ENCODE measurements around the gene NEGR1. TPM values are rescaled to one million over a fixed set of nuclear protein-coding genes. Genes with fewer than 3 reads are reported as not detected.

Gene NEGR1
- total and polyA plus RNA-seq, 9 of the 15 experiments (the other 6 are each of a cell fraction or from before 2014, with no cell fraction given), result not detected

DNA sequence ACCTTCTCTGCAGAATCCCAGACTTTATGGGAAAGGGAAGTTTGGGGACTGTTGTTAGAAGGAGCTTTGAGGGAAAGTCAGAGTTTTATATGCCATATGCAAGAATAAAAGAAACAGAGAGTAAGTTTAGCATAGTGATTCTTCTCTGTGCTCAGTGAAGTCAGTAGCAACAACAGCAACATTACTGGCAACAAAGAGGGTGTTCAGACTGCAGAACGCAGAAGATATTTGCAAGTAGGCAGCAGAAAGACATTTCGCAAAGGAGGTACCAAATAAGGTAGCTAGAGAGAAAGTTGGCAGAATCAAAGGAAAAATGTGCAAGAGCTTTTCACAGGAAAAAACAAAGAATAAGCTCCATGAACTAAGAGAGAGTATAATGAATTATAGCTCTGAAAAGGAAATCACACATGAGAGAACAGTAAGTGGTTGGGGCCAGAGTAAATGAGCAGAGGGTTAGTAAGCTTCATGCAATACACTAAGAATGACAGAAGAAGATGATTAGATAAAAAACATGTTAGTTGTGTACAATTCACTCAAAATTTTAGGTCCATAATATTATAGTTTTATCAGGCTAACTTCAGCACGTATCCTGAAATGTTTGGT lies 98.1 kb downstream of the NEGR1 start:
- no peak for TF ChIP-seq ASH1L (IDR thresholded peaks at IDR 0.05; ENCODE audit: borderline replicate concordance, low read depth, partially characterized antibody)
- TF ChIP-seq, protein P1, sequence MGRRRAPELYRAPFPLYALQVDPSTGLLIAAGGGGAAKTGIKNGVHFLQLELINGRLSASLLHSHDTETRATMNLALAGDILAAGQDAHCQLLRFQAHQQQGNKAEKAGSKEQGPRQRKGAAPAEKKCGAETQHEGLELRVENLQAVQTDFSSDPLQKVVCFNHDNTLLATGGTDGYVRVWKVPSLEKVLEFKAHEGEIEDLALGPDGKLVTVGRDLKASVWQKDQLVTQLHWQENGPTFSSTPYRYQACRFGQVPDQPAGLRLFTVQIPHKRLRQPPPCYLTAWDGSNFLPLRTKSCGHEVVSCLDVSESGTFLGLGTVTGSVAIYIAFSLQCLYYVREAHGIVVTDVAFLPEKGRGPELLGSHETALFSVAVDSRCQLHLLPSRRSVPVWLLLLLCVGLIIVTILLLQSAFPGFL (CRISPR knock-in tag; IDR thresholded peaks at IDR 0.05), result no peak
- POLR2A ChIA-PET, result no interaction called here
- in situ Hi-C loops (cut with MboI), result no loop called here

DNA sequence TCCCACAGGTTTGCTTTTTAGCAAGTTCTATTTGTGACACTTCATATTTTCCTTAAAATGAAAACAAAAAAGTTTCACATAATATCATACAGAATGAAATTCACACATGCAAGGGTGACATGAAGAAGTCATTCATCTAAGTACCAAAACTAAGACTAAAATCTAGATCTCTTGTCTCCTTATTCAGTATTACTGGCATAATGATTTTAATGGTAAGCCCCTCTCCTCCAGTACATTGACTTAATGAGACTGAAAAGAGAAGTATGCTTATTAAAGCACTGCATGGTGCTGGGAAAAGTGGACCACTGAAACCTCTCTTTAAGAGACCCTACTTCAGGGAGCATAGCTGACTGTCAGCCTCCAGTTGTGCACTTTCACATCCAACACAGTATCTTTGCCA lies 99.5 kb downstream of the NEGR1 start:
- intact Hi-C loops (cut with micrococcal nuclease), result no loop called here
- no peak overlapping the region for H3K4me3 ChIP-seq
- H3K9ac ChIP-seq (ENCODE audit: insufficient read depth in 1 of 2, low read depth in 2 of 2, low read length in 2 of 2), result no peak overlapping the region
- no TSS peak for BruUV-seq (replicated peaks)
- ChIA-PET POLR2A (no interaction called here), CTCF (ENCODE audit: low intra/inter-chr PET ratio) (no interaction called here)
- no peaks in the 10 kb centered on the region; the same call in 1 of the 2 replicates for H3K9me3 ChIP-seq (replicated peaks; ENCODE audit: control insufficient read depth, insufficient read depth, low read depth, low read length)
- H2AFZ ChIP-seq (ENCODE audit: low read depth, low read length), result no peak overlapping the region
- no peak overlapping the region for H3K27ac ChIP-seq (ENCODE audit: extremely low read depth, low read depth, low read length)
- TF ChIP-seq ZNF3 (CRISPR knock-in tag; IDR thresholded peaks at IDR 0.05) (no peak), HNRNPL (IDR thresholded peaks at IDR 0.05; ENCODE audit: low read depth, low read length) (no peak), FOSL1 (tag; conservative IDR thresholded peaks at IDR 0.05) (no peak), FOXK2 (conservative IDR thresholded peaks at IDR 0.05 in 1 of 2, IDR thresholded peaks at IDR 0.05 in 1 of 2; ENCODE audit: low read depth in 2 of 2) (no peak), ZNF445 (CRISPR knock-in tag; IDR thresholded peaks at IDR 0.05; ENCODE audit: low read depth) (no peak)
- TF ChIP-seq, protein P2, sequence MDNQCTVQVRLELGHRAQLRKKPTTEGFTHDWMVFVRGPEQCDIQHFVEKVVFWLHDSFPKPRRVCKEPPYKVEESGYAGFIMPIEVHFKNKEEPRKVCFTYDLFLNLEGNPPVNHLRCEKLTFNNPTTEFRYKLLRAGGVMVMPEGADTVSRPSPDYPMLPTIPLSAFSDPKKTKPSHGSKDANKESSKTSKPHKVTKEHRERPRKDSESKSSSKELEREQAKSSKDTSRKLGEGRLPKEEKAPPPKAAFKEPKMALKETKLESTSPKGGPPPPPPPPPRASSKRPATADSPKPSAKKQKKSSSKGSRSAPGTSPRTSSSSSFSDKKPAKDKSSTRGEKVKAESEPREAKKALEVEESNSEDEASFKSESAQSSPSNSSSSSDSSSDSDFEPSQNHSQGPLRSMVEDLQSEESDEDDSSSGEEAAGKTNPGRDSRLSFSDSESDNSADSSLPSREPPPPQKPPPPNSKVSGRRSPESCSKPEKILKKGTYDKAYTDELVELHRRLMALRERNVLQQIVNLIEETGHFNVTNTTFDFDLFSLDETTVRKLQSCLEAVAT (IDR thresholded peaks at IDR 0.05), result no peak
- TF ChIP-seq, protein P3, sequence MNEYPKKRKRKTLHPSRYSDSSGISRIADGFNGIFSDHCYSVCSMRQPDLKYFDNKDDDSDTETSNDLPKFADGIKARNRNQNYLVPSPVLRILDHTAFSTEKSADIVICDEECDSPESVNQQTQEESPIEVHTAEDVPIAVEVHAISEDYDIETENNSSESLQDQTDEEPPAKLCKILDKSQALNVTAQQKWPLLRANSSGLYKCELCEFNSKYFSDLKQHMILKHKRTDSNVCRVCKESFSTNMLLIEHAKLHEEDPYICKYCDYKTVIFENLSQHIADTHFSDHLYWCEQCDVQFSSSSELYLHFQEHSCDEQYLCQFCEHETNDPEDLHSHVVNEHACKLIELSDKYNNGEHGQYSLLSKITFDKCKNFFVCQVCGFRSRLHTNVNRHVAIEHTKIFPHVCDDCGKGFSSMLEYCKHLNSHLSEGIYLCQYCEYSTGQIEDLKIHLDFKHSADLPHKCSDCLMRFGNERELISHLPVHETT (CRISPR knock-in tag; conservative IDR thresholded peaks at IDR 0.05 in 1 of 2, IDR thresholded peaks at IDR 0.05 in 1 of 2), result no peak
- TF ChIP-seq, protein P4, sequence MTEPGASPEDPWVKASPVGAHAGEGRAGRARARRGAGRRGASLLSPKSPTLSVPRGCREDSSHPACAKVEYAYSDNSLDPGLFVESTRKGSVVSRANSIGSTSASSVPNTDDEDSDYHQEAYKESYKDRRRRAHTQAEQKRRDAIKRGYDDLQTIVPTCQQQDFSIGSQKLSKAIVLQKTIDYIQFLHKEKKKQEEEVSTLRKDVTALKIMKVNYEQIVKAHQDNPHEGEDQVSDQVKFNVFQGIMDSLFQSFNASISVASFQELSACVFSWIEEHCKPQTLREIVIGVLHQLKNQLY (CRISPR knock-in tag; conservative IDR thresholded peaks at IDR 0.05), result no peak
- DNase-seq (ENCODE audit: extremely low read depth in 1 of 4, low spot score in 3 of 4), result no peak
- H3K79me2 ChIP-seq (ENCODE audit: control insufficient read depth, insufficient read depth, low read length), result no peaks in the 10 kb centered on the region
- no peaks in the 10 kb centered on the region for H4K20me1 ChIP-seq (replicated peaks; ENCODE audit: control insufficient read depth, insufficient read depth, low read length)
- no peaks in the 10 kb centered on the region for H3K4me1 ChIP-seq (replicated peaks in 1 of 2; ENCODE audit: control insufficient read depth in 2 of 2, insufficient read depth in 2 of 2, low read length in 2 of 2)
- H3K36me3 ChIP-seq (ENCODE audit: control insufficient read depth, insufficient read depth, low read length), result no peaks in the 10 kb centered on the region
- ATAC-seq, result no peak
- no peak for FAIRE-seq
- H3K27me3 ChIP-seq (ENCODE audit: control insufficient read depth in 2 of 2, insufficient read depth in 2 of 2, low read length in 2 of 2), result no peaks in the 10 kb centered on the region
- in situ Hi-C loops (cut with MboI), result no loop called here
- no peak overlapping the region for H3K4me2 ChIP-seq (ENCODE audit: insufficient read depth, low read length)
- H3K9me1 ChIP-seq (ENCODE audit: control insufficient read depth, insufficient read depth, low read length), result no peaks in the 10 kb centered on the region

More for the DNA sequence above, 98.1 kb downstream of the NEGR1 start:
- Histone ChIP-seq H3K9ac (ENCODE audit: insufficient read depth in 1 of 2, low read depth in 2 of 2, low read length in 2 of 2) (no peak overlapping the region), H3K9me1 (ENCODE audit: control insufficient read depth, insufficient read depth, low read length) (no peaks in the 10 kb centered on the region), H3K4me1 (replicated peaks in 1 of 2; ENCODE audit: control insufficient read depth in 2 of 2, insufficient read depth in 2 of 2, low read length in 2 of 2) (no peaks in the 10 kb centered on the region), H3K4me3 (no peak overlapping the region), H3K79me2 (ENCODE audit: control insufficient read depth, insufficient read depth, low read length) (no peaks in the 10 kb centered on the region), H3K4me2 (ENCODE audit: insufficient read depth, low read length) (no peak overlapping the region), H3K9me3 (replicated peaks; ENCODE audit: control insufficient read depth, insufficient read depth, low read depth, low read length) (no peaks in the 10 kb centered on the region; the same call in 1 of the 2 replicates), H2AFZ (ENCODE audit: low read depth, low read length) (no peak overlapping the region), H3K36me3 (ENCODE audit: control insufficient read depth, insufficient read depth, low read length) (no peaks in the 10 kb centered on the region), H4K20me1 (replicated peaks; ENCODE audit: control insufficient read depth, insufficient read depth, low read length) (no peaks in the 10 kb centered on the region), H3K27me3 (ENCODE audit: control insufficient read depth in 2 of 2, insufficient read depth in 2 of 2, low read length in 2 of 2) (no peaks in the 10 kb centered on the region), H3K27ac (ENCODE audit: extremely low read depth, low read depth, low read length) (no peak overlapping the region)
- intact Hi-C loops (cut with micrococcal nuclease), result no loop called here
- WGBS (ENCODE audit: insufficient coverage, low coverage, missing lambda C conversion rate), result 0% methylated on average over 3 of the region's 3 CpGs
- CTCF ChIA-PET (ENCODE audit: low intra/inter-chr PET ratio), result no interaction called here
- no peak for FAIRE-seq
- no peak for DNase-seq (ENCODE audit: extremely low read depth in 1 of 4, low spot score in 3 of 4)
- ATAC-seq, result no peak
- no TSS peak for BruUV-seq (replicated peaks)
